Ectodermal cell (in vitro differentiated cells): Measurements from ENCODE around the gene AURKA.

Source experiments
- H3K27ac ChIP-seq: 2 replicates; pipeline ENCODE4 v1.7.0; 2013; ENCODE audit warnings: mild to moderate bottlenecking, low read depth, low read length; ENCODE audit not compliant: insufficient read depth, poor library complexity, severe bottlenecking
- H3K27me3 ChIP-seq: 2 replicates; pipeline ENCODE4 v1.7.0; 2013; ENCODE audit warnings: mild to moderate bottlenecking, low read length; ENCODE audit not compliant: insufficient read depth, control insufficient read depth, poor library complexity, severe bottlenecking
- H3K36me3 ChIP-seq: one replicate; pipeline ENCODE4 v1.7.0; 2013; ENCODE audit warnings: low read length; ENCODE audit not compliant: control insufficient read depth, insufficient read depth
- H3K4me1 ChIP-seq: one replicate; pipeline ENCODE4 v1.7.0; 2013; ENCODE audit warnings: low read length; ENCODE audit not compliant: control insufficient read depth, insufficient read depth
- H3K4me3 ChIP-seq: 2 replicates; pipeline ENCODE4 v1.7.0; 2013; ENCODE audit warnings: low read depth, low read length, control low read depth; ENCODE audit not compliant: insufficient read depth
- H3K9me3 ChIP-seq: 2 replicates; pipeline ENCODE4 v1.7.0; 2013; ENCODE audit warnings: mild to moderate bottlenecking, low read length, moderate library complexity; ENCODE audit not compliant: control insufficient read depth
- WGBS, 2 experiments: methylation state at CpG; one replicate each; pipeline ENCODE4 v1.1.7; 2013; ENCODE audit warnings: missing lambda C conversion rate in 2 of 2; 5-methylcytosine and 5-hydroxymethylcytosine counted together

AURKA gene

DNA sequence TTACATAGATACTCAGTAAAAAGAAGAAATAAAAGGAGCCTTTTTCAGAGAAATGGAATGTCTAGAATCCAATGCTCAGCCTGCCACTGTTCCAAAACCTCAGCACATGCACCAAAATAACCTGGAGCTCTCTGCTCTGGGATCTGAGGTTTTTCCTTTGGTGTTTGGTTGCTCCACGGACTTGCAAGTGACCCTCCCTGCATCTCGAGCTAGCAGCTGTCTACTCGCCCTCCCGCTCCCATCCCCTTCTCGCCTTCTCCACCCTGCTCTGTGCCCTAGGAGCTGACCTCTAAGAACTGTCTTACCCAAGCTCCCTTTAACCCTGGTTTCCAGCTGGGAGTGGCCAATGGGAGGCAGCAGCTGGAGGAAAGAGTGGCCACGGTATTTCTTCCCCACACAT is 68.4 kb downstream of the AURKA start:
- Histone ChIP-seq H3K4me1 (no peaks in the 10 kb centered on the region), H3K36me3 (no peaks in the 10 kb centered on the region), H3K9me3 (peaks cover 13% of the 10 kb centered on the region), H3K27ac (no peak overlapping the region), H3K4me3 (no peak overlapping the region), H3K27me3 (no peaks in the 10 kb centered on the region)
- WGBS, 2 experiments: 59 to 63% methylated on average over 6 of the region's 6 CpGs

GRCh38 chr20:56323206-56323605 is 68.8 kb downstream of the AURKA start:
- WGBS, 2 experiments: 9 to 20% methylated on average over 2 of the region's 2 CpGs
- peaks cover 13% of the 10 kb centered on the region for H3K9me3 ChIP-seq
- H3K27me3 ChIP-seq: no peaks in the 10 kb centered on the region

DNA sequence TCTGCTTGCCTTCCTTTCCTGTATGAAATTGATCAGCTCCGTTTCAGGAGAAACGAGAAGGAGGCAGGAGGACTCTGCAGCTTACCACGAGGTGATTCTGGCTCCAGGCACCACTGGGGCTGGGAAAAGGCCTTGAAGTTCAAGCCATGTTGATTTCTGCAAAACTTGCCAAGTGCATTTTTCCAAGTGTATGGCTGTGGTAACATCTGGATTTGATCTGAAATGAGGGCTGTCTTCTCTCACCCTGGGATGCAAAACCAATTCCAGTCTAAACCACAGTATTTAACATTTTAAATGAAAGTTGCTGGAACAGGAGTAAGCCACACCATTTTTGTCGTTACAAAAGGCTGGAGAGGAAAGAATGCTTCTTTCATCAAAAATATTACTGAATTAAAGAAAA is 69.3 kb downstream of the AURKA start:
- Histone ChIP-seq H3K36me3 (no peaks in the 10 kb centered on the region), H3K4me1 (no peaks in the 10 kb centered on the region), H3K27ac (no peak overlapping the region), H3K27me3 (no peaks in the 10 kb centered on the region), H3K4me3 (no peak overlapping the region), H3K9me3 (peaks cover 13% of the 10 kb centered on the region)
- 47 to 54% methylated on average over 3 to 4 of the region's 4 CpGs for WGBS, 2 experiments

More at GRCh38 chr20:56323206-56323605, 68.8 kb downstream of the AURKA start:
- Histone ChIP-seq H3K4me1 (no peaks in the 10 kb centered on the region), H3K27ac (no peak overlapping the region), H3K4me3 (no peak overlapping the region), H3K36me3 (no peaks in the 10 kb centered on the region)
